Left ventricle myocardium superior (tissue), 1 donor: ENCODE measurements around the gene TEAD3. TPM values are rescaled to one million over a fixed set of nuclear protein-coding genes. Genes with fewer than 3 reads are reported as not detected.
"Not testable (repeated sequence)": the region's sequence is repeated elsewhere in the genome, so short reads cannot be mapped to it uniquely, and the experiment has no call there.

Experiments
- ATAC-seq: fragments of 200-7000 bp; cut with Tn5 transposase; one replicate; pipeline ENCODE4 v1.9.1; 2020; ENCODE audit warnings: mild to moderate bottlenecking, moderate library complexity
- DNase-seq: peaks from one replicate; pipeline ENCODE4 v3.0.0-alpha.2; 2020
- intact Hi-C: fragments of 100-400 bp; cut with micrococcal nuclease; formaldehyde crosslinking; loops from one replicate; pipeline ENCODE4 v1.11.0; 2022
- long read RNA-seq: library from polyadenylated mRNA; unstranded; transcript quantifications from one replicate; pipeline ENCODE4 v2.0.0, GENCODE V29; 2021
- total RNA-seq: library from RNA; stranded (reverse); fragmentation: NEBNext Ultra II Directional; extraction: Animal tissue kit (Norgen Biotek cat#: 25700); gene quantifications from one replicate; pipeline ENCODE4 v1.2.1, GENCODE V29; 2021
- donor health status: DM: no; HTN: yes; CAD: no; lungs with severe emphysema.

TEAD3 gene
- total RNA-seq = 30.4 TPM
- long read RNA-seq, partial matches to known transcripts = 15 of 35 reads
- long read RNA-seq, other reads (novel, unspliced or antisense) = 20 of 35 reads

DNA sequence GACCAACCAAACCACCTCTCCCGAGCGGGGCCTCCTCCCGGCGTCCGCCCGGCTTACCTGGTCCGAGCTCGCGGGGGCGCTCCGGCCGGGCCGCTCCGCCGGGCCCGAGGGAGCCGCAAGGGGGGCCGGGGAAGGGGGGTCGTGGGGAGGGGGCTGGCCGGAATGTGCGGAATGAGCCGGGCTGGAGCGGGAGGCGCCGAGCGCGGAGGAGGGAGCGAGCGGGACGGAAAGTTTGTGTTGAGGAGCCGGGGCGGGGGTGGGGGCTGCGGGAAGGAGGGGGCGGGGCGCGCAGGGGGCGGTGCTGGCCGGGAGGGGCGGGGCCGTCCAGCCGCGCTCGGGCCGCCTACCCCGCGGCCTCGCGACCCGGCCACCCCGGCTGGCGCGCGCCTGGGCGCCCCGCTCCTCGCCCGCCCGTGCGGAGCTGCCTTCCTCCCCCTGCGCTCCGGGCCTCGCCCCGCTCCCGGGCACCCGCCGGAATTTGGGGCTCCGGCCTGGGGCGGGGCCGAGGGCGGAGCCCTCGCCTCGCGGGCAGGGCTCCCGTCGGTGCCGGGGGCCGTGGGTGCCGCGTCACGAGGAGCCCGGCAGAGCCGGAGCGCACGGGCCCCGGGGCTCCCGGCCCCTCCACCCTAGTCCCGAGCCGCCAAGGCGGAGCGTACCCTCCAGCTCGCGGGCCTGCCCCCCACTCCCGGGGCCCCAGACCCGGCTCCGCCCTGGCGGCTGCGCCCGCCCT is at the start of gene TEAD3:
Gene TEAD3 (minus strand): TSS at position 239 of the 730 bp plus-strand sequence.
- ATAC-seq (peak; percentile 64), DNase-seq (peak; percentile 82)
- intact Hi-C loops = no loop called here

- DNase-seq = no peak
- intact Hi-C loops = no loop called here
- no peak for ATAC-seq
Observed at GRCh38 chr6:35544769-35545361, 48.0 kb upstream of the TEAD3 start.

GRCh38 chr6:35543459-35544193 is 46.7 kb upstream of the TEAD3 start:
- no peak for DNase-seq
- no peak for ATAC-seq
- intact Hi-C loops = no loop called here

DNA sequence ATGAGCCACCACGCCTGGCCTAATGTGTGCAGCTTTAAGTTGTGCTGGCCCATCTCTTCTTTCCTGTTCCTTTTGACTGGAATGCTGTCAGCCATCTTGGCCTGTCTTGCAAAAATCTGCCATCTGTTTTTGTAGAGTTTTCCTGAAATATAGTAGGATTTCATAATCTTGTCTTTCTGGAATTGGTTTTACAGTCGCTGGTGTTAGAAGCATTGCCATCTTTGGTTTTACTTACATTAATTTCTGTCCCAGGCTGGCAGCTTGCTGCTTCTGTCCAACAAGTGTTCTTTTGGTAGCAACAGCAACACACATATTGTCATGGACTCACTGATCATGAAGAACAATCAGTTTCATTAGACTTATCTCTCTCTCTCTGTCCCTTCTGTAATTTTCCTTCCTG is 45.0 kb upstream of the TEAD3 start:
- no peak for ATAC-seq
- intact Hi-C loops = no loop called here
- DNase-seq = no peak

- ATAC-seq = no peak
- no peak for DNase-seq
- intact Hi-C loops = no loop called here
Observed at GRCh38 chr6:35539223-35539622, 42.3 kb upstream of the TEAD3 start.

GRCh38 chr6:35535847-35536246 is 39.0 kb upstream of the TEAD3 start:
- intact Hi-C loops, ATAC-seq, DNase-seq: not testable (repeated sequence)

DNA sequence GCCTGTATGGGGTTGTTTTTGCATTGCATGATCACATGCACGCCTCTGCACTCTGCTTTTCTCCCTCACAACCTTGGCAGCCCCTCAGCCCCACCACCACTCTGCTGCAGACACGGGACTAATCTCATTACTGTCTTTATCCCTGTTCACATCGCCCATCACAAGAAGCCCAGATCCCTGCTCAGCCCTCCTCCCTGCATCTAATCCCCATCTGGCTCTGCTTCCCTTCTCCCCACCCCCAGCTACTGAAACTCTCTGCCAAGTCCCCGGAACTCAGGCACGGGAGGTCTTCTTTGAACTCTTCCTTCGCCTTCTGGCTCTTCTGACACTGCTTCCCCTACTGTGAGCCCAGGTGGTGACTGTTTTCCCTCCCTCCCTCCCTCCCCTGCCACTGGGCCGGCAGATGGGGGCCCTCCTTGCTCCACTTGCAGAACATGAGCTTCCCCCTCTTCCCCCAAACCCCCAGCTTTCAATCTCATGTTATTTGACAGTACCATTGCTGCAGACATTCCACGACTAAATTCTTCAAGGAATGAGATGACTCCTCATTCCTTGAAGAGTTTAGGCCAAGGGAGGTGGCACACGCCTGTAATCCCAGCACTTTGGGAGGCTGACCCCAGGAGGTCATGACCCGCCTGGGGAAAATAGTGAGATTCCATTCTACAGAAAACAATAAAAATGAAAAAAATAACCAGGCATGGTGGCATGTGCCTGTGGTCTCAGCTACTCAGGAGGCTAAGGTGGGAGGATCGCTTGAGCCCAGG is 37.7 kb upstream of the TEAD3 start:
- ATAC-seq (no peak), DNase-seq (no peak)
- intact Hi-C loops = no loop called here

DNA sequence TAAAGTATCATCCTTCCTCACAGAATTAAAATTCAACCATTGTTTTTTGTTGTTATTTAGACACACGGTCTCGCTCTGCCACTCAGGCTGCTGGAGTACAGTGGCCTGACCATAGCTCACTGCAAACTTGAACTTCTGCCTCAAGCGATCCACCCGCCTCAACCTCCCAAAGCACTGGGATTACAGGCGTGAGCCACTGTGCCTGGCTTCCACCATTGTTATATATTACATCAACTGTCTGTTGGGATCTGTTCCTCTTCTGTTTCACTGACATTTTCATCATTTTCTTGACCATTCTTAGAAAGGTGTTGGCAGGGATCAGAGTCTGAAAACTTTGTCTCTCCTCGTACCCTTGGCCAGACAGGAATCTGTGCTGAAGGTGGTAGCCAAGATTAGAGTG is 37.1 kb upstream of the TEAD3 start:
- DNase-seq = no peak
- no peak for ATAC-seq
- intact Hi-C loops = no loop called here

GRCh38 chr6:35532126-35532525 is 35.2 kb upstream of the TEAD3 start:
- DNase-seq (no peak), ATAC-seq (no peak)
- intact Hi-C loops = no loop called here

GRCh38 chr6:35524380-35525020 is 27.6 kb upstream of the TEAD3 start:
- intact Hi-C loops = loop anchor here (5.0 kb wide), 1 partner anchor 58 kb away; no protein-coding TSS in a partner anchor
- ATAC-seq (no peak), DNase-seq (no peak)

DNA sequence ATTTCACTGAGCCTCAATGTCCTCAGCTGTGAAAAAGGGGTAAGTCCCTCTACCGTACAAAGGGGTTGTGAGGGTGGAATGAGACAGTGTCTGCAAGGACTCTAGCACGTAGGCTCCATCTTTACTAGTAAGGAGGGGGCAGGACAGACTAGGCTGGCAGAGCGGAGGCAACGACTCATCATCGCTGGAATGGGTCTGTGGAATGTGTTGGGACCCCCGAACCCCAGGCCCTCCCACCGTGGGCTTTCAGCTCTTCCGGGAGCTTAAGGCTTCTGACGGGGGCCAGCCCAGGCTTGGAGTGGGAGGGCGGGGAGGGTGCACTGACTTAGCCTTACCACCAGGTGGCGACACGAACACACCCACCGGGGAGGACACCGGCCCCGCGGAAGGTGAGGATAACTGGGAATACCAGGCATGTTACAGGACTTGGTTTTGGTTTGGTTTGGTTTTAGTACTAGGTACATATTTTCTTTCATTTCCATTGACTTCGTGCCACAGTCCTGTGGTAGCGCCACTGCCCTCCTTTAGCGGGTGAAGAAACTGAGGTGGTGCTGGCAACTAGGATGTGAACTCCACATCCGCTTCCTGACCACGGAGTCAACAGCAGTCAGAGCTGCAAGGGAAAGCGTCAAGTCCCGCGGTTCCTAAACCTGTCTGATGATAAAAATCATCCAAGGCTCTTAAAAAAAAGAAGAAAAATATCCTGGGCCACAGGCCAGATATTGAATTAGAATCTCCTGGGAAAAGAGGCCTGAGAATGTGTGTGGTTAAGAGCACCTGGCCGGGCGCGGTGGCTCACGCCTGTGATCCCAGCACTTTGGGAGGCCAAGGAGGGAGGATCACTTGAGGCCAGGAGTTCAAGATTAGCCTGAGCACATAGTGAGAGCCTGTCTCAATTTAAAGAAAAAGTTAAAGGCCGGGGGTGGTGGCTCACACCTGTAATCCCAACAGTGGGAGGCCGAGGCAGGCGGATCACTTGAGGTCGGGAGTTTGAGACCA is 26.1 kb upstream of the TEAD3 start:
- ATAC-seq = peak; percentile 95
- DNase-seq = peak; percentile 83
- intact Hi-C loops = loop anchor here (2.0 to 5.0 kb wide), 2 partner anchors 59 to 214 kb away; partner anchors contain the start of gene ARMC12

GRCh38 chr6:35522151-35522550 is 25.3 kb upstream of the TEAD3 start:
- ATAC-seq (no peak), DNase-seq (no peak)
- intact Hi-C loops = loop anchor here (2.0 to 5.0 kb wide), 2 partner anchors 60 to 215 kb away; partner anchors contain the start of gene ARMC12

GRCh38 chr6:35521235-35521634 is 24.4 kb upstream of the TEAD3 start:
- intact Hi-C loops = loop anchor here (5.0 kb wide), 1 partner anchor 61 kb away; no protein-coding TSS in a partner anchor
- DNase-seq (no peak), ATAC-seq (no peak)

DNA sequence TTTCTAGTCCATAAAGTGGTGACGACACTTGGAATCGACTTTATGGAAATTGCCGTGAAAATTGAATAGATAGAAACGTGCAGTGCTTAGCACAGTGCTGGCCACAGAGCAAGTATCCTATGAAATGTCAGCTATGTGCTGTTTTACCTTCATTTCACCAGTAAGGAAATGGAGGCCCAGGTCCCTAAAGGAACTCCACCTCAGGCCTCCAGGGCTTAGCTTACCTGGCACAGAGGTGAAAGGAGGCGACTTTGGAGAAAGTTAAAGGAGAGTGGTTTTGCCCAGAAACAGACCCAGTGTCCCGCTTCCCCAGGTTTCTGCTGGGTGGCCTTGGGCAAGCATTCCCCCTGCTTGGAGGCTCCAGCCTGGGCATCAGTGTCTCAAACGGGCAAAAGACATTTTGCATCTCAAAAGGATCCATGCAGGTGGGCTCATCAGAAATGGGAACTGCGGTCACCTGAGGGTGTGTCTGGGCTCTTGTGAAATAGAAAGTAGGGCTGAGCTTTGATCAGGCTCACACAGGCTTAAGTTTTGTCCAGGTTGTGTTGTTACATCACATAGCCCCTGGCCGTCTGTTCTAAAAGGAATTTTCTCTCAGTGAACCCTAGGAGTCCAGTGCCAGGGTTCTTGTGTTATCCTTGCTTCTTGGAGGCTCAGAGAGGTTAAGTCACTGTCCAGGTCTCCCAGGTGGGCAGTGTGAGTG is 22.6 kb upstream of the TEAD3 start:
- ATAC-seq (no peak), DNase-seq (no peak)
- intact Hi-C loops = loop anchor here (5.0 kb wide), 1 partner anchor 63 kb away; no protein-coding TSS in a partner anchor

DNA sequence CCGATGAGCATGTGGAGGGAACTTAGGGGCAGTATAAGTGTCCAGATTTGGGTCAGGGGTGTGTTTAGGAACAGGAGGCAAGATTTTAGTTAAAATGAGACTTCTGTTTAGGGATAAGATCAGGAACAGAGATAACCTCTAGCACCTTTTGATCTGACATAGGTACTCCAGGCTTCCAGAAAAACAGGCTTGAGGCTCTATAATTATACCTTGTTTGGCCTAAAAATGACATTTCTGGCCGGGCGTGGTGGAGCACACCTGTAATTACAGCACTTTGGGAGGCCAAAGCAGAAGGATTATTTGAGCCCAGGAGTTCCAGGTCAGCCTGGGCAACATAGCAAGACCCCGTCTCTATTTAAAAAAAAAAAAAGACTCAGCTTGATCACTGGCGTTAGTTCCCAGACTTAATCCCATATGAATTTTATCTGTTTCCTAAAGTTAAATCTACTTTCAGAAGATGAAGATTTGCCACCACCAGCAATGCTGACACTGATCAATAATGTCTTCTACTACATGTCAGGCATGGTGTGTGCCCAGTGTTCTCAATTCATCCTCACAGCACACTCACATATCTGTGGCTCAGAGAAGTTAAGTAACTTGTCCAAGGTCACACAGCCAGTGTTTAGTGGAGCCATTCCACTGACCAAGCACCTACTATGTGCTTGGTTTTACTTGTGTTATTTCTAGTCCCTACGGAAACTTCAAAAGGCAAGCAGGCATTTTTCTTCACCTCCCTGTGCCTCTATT is 21.9 kb upstream of the TEAD3 start:
- no peak for DNase-seq
- intact Hi-C loops = no loop called here
- ATAC-seq = no peak

DNA sequence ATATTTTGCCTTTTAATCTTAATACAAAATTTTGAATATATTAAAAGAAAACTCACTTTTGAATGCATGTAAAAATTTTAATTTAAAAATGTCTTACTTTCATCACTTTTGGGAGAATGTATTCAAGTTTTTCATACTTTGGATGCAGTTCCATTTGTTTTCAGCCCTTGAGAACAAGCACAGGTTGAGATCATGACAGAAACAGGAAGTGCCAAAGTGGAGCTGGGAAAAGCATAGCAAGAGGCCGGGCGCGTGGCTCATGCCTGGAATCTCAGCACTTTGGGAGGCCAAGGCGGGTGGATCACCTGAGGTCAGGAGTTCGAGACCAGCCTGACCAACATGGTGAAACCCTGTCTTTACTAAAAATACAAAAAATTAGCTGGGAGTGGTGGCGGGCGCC is 21.1 kb upstream of the TEAD3 start:
- intact Hi-C loops, ATAC-seq, DNase-seq: not testable (repeated sequence)
